Activated CD8-positive, alpha-beta memory T cell treated with anti-CD3 and anti-CD28 coated beads for 4 hours (primary cell): ENCODE results near the gene GFM1.

Source experiments
- DNase-seq, 2 donors: peaks; one replicate each; pipeline ENCODE4 v3.0.0-alpha.2; 2020; ENCODE audit warnings: low read depth in 2 of 2

Gene GFM1

DNA sequence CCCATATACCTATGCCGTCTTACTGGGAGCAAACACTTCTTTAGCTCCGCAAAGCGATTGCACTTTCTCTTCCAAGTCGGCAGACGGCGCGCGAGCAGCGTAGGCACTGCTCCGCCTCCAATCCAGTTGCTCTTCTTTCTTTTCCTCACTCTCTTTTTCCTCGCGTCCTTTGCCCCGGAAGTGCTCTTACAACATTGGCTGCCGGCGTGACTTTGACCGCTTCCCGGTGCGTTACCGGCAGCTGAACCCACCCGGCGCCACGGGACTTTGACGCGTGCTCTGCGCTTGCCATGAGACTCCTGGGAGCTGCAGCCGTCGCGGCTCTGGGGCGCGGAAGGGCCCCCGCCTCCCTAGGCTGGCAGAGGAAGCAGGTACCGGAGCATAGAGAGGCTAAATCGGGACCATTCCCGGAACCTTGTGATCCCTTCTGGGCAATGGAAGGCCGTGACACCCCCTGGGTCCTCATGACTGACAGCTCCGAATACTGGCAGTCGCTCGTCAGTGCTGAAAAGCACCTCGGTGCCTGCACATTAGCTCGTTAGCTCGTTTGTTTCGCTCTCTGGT is at the start of gene GFM1:
Gene GFM1 (plus strand): TSS at position 183 of the 564 bp plus-strand sequence. CDS start 108 bp downstream, at position 291.
- DNase-seq = peak; percentile 73 to 80

DNA sequence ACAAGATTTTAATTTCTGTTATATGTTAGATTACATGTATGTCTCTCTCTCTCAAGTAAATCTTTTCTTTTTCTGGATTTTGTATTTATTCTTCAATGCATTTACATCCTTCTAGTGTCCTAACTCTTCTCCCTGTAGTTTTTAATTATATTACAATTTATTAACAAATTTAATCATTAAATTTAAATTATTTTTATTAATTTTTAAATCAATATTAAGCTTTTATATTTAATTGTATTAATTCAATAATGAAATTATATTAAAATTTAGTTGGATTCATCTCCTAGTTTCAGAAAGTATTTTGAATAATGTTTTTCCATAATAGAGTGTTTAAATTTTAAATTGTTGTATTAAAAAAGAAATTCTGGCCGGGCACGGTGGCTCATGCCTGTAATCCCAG is 43.5 kb upstream of the GFM1 start:
- DNase-seq = no peak

DNA sequence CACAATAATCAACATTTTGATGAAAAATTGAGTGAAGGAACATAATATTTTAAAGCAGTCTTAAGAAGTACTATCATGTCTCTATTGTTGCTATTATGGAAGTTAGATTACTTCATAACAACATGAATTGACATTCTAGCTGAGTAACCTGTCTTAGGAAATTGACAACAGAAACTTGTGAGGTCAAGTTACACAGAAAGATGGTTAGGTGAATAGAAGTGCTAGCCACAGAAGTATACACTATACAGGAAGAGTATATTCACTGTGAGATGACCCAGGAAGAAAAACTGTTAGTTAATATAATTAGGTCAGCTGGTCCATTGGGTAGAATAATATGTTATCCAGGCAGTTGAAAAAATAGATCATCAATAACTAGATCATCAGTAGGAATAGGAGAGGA is 42.1 kb upstream of the GFM1 start:
- DNase-seq = no peak

DNA sequence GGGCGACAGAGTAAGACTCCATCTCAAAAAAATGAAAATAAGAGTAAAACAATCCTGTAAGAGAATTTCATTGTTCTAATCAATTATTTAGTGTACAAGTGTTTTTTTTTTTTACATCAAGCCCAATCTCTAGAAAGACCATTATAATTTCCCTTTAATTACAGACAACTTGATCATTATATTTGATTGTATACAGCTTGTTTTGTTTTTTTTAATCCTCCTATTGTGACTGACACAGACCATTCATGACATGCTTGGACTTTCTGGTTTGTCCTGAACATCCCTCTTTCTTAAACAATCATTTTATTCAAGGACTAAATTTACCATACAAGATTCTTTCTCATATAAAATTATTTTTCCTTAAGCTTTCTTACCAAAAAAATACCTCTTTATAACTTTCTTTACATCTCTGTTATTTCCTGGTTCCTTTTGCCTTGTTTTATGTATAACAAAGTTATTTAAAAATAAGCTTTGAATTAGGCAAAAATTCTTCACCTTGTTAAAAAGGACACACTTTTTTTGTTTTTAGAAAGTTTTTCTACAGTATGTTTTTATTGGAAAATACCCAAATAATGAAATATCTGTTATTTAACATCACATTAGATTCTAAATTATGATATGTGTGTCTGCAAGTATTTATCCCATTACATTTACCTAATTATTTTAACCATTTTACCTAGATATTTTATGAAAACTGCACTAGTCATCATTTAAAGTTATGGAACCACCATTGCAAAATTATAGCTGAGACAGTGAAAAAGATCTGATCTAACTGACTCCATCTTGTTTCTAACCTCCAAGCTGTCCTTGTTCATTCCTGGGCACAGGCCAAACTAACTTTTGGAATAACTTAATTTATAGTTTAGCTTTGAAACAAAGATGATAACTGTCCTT is 26.1 kb upstream of the GFM1 start:
- DNase-seq = no peak

DNA sequence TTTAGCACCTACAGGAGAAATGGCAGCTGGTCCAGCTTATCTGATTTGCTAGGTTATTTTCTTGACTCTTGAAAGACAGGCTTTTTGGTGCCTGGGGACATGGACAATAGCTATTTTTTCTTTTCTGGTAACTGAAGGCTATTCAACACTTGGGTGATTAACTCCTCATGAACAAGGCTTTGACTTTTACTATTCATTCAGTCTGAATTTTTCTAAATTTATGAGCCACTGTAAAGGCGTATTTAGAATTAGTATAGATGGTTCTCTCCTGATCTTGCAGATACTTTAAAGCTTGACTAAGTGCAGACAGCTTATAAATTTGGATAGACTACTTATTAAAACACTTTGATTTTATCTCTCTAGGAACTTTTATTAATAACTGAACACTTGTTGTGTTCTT is 18.4 kb upstream of the GFM1 start:
- DNase-seq = no peak

DNA sequence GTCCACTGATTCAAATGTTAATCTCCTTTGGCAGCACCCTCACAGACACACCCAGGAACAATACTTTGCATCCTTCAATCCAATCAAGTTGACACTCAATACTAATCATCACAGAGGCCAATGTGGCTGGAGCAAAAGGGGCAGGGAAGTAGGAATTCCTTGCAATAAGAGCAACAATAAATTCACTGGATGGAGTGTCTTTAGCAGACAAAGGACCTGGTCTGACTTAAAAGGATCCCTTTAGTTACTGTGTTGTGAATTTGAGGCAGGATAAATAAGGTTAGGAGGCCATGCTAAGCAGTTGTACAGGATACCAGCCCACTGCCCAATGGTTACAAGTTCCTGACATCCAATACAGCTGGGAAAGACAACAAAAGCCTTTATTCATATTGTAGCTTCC is 12.3 kb upstream of the GFM1 start:
- no peak for DNase-seq

DNA sequence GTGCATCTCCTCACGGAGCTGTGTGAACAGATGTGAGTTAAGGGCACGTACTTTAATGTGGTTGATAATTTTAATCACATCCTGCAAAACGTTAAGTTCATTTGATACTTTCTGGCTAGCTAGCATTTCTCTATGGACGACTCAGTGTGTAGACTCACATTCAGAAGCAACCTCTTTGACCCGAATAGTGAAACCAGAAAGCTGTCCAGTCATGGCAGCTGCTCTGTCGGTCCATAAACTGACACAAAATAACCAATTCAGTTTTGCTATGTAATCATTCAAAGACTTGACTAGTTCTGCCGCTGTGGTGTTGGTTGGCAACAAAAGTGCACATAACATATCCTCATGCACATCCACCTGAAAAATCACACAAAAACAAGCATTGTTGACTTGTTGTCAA is 3.7 kb upstream of the GFM1 start:
- no peak for DNase-seq

DNA sequence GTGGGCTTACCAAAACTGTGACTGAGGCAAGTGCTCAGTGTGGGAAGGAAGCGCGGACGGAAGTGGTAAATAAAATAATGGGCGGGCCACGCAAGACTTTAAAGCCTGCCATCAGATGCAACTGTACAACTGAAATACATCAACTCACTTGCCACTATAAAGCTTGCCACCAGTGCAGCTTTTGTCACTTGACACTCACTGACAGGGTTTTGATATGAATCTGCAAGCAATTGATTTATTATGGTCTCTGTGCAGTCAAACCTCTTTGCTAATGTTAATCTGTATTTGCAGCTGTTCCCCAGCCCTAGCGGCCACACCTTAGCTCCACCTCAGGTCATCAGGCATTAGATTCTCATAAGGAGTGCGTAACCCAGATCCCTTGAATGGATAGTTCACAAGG is 2.3 kb upstream of the GFM1 start:
- DNase-seq = no peak

DNA sequence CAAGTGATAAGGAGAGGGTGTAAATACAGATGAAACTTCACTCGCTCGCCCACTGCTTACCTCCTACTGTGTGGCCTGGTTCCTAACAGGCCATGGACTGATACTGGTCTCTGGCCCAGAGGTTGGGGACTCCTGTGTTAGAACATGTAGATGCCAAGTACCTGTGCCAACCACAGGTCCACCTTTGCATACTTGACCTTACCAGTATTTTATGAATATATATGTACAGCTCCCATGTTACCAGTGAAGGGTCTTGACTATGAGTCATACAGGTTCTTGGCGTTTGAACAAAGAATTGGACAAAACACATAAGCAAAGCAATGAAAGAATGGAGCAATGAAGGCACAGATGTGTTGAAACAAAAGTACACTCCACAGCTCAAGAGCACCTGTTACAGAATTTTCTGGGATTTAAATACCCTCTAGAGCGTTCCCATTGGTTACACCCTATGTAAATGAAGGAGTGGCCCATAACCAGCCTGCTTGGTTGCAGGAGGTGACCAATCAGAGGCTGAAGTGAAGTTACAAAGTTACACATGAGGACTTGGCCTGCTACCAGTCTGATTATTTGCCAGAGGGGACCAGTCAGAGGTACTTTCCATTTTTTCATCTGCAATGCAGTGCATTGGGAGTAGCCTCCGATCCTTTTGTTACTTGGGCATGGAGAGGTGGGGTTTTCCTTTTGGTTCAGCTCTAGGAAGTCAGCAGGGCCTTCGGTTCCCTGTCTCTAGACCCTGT is 1.7 kb upstream of the GFM1 start:
- no peak for DNase-seq

DNA sequence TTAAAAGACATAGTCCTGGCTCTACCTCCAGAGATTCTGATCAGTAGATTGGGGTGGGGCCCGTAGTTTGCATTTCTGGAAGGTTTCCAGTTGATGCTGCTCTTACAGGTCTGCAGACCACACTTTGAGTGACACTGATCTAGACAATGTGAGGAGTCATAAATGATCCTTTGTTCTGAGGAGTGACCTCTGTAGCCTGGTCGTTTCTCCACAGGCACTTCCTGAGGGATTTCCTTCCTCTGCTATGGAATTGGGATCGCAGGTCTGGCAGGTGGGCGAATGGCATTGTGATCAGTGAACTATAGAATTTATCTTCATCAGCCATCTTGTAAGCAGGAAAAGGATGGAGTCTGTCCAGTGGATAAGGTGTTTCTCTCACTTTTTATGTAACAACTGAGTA is 5.5 kb downstream of the GFM1 start:
- no peak for DNase-seq

DNA sequence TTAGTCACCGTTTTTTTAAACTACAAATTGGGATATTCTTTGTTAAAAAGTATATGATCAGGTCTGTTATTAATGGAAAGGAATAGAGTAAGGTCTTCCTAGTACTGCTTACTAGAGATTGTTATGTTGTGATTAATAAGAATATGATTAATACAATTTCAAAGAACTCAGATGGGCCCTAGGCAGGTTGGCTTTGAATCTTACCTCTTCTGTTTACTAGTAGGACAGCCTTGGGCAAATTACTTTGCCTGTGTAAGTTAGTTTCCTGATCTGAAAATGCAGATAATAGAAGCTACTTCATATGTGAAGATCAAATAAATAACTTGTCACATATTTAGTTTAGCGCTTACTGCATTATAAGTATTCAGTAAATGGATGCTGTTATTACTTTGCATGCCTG is 6.9 kb downstream of the GFM1 start:
- DNase-seq = no peak

DNA sequence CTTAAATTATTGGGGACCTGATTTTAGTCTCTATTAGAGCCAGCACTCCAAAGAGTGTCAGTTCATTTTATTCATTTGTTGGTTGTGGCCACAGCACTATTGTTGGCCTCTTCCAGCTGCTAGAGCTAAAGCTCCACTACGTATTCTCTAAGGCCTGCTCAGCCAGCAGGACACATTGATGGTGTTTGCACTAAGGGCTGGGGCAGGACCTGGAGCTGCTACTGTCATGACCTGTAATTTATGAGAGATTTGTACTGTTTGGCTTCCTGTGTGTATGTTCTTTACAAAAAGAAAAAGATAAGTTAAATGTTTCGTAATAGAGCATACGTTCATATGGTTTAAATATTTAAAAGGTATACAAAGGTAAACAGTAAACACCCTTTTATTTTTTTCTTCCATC is 8.1 kb downstream of the GFM1 start:
- DNase-seq = no peak

DNA sequence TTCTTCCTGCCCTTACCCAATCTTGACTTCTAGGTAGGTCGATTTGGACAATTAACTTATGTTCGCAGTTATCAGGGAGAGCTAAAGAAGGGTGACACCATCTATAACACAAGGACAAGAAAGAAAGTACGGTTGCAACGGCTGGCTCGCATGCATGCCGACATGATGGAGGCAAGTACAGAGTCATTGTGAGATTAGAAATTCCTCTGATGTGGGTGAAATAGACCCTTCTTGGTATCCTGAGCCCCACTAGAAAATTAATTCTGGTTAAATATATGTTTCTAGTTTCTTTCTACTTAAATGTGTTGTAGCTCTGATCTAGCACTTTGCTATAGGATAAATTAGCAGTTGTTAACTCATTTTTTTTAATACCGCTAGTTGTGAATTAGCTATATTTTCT is 14.6 kb downstream of the GFM1 start:
- DNase-seq = no peak

DNA sequence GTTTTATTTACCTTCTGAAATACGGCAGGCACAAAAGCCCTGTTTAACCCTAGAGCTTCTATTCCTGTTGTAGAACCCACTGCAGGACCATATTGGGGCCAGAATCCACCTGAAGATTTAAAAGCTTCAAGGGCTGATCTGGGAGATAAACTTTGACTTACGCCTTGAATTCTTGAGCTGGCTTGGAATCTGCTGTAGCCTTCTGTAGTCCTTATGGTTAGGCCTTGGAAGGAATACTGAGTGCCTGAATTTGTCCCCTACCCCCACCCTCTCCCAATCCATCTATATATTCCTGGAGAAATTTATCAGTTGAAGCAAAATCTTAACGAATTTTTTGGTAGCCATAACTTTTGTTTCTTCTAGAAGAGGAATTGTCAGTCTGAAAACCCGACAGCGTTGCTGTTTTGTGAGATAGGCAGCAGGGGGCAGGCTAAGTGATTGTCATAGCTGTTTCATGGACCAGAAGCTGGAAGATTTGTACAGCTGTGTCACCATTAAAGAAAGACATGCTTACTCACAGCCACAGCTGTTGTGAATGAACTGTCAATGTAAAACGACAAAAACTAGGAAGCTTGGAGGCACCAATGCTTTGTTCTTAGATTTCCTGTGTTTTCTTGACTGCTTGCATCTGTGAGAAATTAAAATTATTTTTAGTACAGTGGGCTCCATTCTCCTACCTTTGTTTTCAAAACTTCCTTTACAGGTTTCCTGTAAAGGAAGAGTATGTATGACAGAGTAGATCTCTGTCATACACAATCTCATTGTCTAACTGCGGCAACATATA is 15.3 kb downstream of the GFM1 start:
- DNase-seq = peak in 1 of 2 donors; percentile 5

DNA sequence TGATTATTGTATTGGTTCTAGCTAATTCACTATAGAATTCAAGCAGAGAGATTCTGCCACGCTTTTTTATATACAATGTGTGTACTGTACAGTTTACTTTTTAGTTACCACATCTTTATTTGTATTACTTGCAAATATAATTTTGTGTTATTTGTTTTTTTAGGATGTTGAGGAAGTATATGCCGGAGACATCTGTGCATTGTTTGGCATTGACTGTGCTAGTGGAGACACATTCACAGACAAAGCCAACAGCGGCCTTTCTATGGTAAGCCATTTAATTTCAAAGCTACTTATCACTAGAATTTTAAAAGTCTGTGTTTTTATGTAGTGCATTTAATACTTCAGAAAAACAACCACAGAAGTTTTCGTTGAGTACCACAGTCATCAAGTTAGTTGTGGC is 16.4 kb downstream of the GFM1 start:
- DNase-seq = no peak

DNA sequence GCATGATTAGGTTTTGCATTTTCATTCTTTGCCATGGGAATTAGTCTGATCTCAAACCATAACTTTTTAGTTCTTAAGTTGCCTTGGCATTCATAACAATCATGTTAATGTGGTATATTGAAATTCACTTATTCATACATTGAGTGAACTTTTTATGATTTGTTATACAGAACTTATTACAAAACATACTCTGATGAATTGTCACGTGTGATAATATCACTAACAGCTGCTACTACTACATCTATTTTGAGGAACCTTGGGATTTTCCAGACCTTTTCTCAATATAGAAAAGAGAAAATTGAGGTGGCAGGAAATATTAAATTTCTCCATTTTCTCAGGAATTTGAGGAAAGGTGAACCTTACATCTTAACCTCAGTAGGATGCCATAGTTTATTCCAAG is 18.9 kb downstream of the GFM1 start:
- DNase-seq = no peak

DNA sequence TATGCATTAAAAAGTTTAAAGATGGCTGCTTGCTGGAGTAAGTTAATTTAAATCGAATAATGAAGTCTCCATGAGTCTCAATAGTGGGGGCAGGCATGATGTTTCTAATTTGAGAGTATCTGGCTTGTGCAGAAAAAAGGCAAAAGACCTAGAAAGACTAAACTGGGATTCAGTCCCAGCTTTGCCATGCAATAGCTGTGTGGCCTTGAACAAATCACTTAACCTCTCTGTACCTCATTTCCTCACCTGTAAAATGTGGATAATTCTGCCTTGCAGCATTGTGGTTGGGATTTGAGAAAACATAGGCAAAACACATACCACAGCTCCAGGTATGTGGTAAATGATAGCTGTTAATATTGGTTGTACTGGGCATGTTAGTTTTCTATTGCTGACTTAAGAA is 19.5 kb downstream of the GFM1 start:
- DNase-seq = no peak

DNA sequence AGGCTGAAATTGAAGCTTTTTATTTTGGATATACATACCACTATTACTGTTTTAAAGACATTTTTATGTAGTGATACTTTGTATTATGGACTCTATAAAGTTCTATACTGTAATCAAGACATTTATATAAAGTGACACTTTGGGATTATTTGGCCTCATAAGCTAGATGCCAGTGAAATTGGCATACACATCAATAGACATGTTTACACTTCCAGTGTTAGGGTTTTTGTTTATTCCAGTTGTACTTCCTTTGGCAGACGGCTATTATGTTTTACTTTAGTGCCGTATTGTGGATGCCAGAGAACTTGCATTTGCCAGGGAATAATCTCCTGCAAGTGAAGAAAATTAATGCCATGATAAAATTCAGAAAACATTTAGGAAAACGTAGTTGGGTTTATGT is 22.1 kb downstream of the GFM1 start:
- no peak for DNase-seq

DNA sequence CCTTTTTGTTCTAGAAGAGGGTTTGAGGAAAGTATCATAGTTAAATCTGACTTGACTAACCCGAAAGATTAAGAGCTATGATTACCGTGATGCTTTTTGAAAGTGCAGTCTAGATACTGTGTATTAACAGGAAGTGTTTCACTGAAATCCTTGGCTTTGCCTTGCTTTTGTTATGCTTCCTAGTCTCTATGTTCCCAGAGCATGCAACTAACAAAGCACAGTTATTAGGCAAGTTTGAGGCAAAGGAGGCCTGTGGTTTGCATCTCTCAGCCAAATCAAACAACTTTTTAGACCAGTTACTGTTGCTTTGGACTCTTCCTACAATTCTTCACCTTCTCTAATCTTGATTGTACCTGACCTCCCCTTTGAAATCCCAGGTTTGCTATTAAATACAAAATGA is 24.2 kb downstream of the GFM1 start:
- DNase-seq = no peak

DNA sequence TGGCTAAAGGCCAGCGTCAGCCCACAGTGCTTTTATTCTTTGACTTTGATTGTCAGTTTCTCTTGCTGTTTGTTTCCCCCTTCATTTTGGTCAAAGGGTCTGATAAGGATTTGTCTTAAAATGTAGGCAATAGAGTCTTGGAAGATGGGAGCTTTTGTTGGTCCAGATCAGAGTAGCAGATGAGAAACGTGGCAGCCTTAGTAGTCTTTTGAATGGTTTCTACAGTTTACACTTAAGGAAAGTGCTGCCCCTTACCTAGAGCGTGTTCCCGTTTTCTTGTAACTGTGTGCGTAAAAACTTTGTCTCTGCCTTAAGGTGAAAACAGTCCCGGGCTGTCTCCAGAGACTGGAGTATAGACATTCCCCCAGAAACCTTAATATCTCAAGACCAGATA is 27.5 kb downstream of the GFM1 start:
- no peak for DNase-seq

DNA sequence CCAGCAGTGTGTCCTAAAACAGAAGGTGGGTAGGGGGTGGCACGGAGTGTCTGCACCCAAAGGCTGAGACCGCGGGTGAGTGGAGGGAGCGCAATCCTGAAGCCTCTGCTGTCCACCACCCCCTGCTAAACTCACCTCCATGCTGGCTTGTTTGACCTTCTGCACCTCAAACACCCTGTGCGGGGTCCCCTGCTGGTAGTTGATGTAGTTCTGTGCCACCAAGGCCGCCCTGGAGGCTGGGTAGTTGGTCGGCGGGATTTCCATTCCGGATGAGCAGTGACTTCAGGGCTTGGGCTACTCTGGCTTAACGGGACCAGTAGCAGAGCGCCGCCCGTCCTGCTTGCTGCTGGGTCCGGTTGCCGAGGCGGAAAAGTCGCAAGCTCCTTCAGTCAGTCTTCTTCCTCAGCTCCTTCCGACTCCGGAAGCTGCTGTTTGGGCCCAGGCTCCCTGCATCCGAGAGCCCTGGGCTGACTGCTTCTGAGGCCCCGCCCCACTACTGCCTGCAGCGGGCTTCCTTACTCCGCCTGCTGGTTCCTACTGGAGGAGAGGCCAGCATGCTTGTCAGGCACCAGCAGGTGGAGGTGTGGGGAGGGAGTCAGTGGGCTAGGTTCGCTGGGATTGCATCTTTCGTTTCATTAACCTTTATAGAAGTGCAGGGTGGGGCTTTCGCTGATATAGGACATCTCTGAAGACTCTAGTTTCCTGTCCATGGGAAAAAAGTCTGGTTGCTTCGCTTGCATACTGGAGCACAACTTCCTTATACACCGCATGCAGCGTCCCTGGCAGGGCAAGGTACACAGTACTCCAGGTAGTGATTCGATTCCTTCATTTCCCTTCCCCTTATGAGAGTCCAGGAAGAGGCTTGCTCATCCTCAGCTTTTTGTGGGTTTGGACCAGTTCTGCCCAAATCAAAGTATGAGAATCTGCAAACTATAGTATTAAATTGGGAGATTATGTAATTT is 28.2 kb downstream of the GFM1 start, which contains the start of gene LXN:
Gene LXN (minus strand): TSS at position 434 of the 962 bp plus-strand sequence. CDS start 170 bp downstream, at position 264.
- DNase-seq = peak; percentile 39 to 54
